NB4 (cell line): Measurements from ENCODE around the gene BANP.
"Not testable (repeated sequence)": the region's sequence is repeated elsewhere in the genome, so short reads cannot be mapped to it uniquely, and the experiment has no call there.

Experiments used
- POLR2A ChIP-seq: IDR thresholded peaks from 2 replicates; pipeline ENCODE4 v1.6.1; 2011; ENCODE audit warnings: mild to moderate bottlenecking; ENCODE audit not compliant: insufficient read length; ENCODE audit errors: extremely low read depth
- TF ChIP-seq, protein P1 (sequence below): IDR thresholded peaks from one replicate; pipeline ENCODE4 v1.5.1; 2012; ENCODE audit warnings: low read depth, low read length
- TF ChIP-seq, protein P2 (sequence below): IDR thresholded peaks from 2 replicates; pipeline ENCODE4 v1.6.1; 2011; ENCODE audit warnings: low read depth, low read length

DNA sequence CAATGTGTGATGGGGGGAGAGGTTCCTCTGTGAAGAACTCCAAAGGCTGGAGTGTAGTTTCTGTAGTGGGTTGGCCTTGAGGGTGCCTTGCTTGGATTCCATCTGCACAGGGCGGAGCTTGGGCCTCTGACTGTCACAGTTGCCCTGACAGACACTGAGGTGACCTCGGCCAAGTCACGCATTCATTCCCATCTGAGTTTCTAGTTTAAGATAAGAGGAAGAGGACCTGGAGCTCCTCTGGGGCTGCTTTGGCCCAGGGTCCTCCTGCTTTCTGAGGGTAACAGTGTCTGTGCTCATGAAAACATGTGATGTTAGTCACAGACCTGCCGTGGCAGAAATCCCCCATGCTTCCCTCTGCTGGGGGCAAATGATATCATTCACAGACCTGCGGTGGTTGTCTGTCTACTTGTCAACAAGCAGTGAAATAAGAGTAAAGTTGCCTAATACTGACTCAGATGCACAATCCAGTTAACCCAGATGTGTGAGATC is 35.2 kb downstream of the BANP start:
- TF ChIP-seq, protein P1, sequence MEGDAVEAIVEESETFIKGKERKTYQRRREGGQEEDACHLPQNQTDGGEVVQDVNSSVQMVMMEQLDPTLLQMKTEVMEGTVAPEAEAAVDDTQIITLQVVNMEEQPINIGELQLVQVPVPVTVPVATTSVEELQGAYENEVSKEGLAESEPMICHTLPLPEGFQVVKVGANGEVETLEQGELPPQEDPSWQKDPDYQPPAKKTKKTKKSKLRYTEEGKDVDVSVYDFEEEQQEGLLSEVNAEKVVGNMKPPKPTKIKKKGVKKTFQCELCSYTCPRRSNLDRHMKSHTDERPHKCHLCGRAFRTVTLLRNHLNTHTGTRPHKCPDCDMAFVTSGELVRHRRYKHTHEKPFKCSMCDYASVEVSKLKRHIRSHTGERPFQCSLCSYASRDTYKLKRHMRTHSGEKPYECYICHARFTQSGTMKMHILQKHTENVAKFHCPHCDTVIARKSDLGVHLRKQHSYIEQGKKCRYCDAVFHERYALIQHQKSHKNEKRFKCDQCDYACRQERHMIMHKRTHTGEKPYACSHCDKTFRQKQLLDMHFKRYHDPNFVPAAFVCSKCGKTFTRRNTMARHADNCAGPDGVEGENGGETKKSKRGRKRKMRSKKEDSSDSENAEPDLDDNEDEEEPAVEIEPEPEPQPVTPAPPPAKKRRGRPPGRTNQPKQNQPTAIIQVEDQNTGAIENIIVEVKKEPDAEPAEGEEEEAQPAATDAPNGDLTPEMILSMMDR: not testable (repeated sequence)
- TF ChIP-seq, protein P2, sequence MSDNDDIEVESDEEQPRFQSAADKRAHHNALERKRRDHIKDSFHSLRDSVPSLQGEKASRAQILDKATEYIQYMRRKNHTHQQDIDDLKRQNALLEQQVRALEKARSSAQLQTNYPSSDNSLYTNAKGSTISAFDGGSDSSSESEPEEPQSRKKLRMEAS: not testable (repeated sequence)
- TF ChIP-seq POLR2A: not testable (repeated sequence)
